ENCODE data around the gene PDCD10.
A peak's percentile ranks its signal among the peaks of the same experiment; 100 is the strongest.

The PDCD10 gene

DNA sequence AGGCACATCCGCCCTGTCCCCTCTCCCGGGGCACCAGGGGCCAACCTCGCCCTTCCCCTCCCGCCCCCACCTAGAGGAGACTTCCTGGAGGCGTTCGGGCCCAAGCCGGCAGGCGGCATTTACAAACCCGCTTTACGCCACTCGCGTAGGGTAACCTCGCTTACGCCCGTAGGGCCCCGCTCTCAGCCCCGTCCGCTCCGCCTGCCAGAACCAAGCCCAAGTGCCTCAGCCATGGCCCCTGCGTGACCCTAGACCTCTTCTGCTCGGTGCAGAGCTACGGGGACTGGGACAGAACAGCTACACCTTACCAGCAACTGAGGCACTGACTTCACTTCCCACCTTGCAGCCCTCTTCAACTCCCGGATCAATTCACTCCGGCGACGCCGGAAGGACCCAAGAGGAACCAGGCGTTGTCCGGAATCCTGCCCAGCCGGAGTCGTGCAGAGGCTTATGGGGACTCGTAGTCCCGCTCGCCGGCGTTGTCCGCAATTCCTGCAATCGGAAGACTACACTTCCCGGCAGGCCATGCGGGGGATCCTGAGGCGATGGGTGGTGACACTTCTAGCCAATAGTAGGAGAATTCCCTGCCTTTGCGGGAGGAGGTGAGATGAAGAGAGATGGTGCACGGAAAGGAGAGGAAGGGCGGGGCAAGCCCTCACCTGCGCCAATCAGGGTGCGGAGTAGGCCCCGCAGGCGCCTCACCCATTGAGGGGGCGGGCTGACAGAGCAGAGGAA, at the start of gene PDCD10:
TSS of gene PDCD10 (minus strand) at position 395 of the 735 bp plus-strand sequence. CDS start 14,735 bp downstream, outside the sequence.
- peak; percentile 98 for DNase-seq

DNA sequence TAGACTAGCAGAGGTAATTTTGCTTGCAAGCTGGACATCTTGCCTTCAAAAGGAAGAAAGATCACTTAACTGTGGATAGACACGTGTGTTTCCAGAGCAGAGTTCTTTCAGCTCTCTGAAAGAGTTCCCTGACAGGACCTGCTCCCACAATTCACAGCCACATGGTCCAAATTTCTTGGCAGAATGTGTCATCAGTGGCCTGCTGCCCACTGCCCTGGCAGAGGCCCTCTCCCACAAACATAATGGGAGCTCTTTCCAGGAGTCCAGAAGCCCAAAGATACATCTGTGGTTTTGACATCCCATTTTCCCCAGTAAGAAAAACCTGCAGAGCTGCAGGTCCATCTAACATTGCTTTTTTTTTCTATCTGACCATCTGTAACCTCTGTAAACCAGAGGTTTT, 49.1 kb upstream of the PDCD10 start:
- DNase-seq = no peak

DNA sequence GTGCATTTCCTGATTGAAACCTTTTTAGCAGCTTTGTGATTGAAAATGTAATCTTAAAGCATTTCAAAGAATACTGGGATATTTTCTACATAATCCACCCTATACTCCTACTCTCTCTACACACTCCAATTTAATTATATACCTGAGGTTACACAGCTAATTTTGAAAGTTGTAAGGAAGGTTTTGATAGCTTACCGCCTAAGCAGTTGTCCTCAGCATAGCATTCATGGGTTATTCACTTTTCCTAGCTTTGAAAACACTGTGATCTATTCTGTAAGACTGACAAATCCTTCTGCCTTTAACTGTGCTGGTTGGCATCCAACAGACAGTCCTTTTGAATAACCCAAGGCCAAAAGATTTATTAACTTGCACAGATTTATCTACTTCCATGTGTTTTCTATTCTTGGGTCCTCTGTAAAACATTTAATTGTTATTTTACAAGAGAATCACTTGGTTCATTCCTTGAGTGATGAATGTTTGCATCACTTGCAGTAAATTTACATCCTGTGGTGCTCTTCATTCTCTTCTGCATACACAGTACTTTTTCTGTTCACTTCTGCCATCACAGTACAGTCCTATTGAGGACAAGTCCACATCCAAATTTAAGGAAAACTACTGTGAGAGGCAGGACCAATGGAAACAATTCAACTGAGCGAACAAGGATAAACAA, 45.7 kb upstream of the PDCD10 start:
- no peak for DNase-seq

DNA sequence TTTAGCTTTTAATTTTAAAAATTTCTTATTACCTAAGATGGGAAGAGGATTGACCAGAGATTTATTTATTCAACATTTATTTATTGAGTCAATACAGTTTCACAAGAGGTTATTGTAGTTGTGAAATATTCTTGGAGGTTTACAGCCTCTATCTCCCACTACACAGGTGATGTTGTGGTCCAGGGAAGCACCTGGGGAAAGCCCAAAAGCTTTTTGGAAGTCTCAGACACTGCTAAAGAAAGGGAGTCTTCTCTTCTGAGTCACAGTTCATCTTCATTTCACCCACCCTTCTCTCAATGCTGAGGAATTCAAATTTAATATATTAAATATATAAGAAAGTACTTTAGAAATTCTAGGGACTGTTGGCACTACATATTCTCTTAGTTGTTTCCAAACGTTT, 42.7 kb upstream of the PDCD10 start:
- DNase-seq = no peak

DNA sequence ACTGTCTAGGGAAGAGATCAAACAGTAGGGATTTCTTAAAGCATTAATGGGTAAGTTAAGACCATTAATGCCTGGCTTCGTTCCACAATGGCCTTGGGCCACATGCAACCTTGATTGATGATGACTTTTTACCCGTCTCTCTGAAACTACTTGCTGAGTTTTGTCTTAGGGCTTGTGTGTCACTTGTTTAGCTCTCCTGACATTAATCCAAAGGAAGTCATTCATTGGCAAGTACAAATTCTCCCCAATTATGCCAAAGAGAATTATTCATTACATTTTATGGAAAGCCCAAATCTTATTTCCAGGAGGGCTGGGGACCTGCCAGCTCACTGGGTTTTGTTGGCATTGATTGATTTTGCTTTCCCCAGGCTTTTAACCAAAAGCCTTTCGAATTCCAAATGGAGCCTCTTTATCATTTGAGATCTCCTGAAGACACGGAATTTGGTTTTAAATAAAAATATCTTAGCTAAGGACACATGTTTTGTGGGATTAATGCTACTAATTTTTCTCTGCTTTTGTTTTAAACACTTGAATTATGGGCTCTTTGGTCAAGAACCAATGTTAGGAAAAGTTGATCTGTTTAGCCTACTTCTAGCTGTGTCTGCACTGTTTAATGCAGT, 41.5 kb upstream of the PDCD10 start:
- DNase-seq = no peak

DNA sequence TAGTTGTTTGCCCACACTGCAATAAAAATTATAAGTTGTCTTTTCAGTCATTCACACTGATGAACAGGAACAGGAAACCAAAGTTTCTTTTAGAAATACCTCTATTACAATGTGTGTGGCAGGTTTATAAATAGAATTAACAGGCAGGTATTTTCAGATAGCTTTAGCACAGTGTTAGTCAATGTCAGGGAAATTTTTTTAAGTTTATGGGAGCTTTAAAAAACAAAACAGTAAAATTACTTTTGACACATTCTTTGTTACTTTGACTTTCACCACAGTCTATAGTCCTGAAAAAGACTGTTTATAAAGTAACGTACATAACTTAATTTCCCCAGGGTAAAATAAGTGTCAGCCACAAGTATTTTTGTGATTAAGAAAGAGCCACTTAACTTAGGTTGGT, 38.9 kb upstream of the PDCD10 start:
- no peak for DNase-seq

DNA sequence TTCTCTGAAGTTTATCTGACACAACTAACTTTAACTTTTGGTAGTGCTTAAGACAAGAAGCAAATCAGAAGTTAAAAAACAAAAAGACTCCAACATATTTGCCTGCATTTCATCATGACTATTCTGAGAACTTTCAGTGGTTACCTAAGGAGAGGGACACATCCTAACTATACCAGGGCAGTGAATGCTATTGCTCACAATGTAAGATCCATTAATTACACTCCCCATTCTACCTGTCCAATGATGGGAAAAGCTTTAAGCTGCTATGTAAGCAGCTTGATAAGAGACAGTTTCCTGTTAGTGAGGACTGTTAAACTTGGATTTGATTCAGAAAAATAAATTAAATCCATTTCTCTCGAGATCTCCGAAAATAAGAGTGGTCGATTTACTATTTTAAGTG, 38.3 kb upstream of the PDCD10 start:
- DNase-seq = no peak

DNA sequence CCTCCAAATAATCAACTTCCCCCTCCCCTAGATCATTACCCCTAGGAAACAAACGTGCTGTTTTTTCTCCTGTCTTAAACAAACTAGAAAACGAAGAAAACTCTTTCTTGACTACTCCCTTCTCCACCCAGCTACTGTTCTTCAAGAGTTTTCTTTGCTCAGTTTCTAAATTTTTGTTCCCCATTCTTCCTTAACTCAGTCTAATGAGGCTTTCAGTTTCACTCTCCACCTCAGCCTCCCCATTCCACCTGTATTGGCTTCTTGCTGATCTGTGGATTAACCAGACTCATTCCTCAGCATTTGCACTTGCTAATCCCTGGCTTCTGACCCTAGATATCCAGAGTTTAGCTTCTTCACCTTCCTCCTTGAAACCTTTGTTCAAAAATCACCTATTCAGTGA, 27.6 kb upstream of the PDCD10 start:
- no peak for DNase-seq

DNA sequence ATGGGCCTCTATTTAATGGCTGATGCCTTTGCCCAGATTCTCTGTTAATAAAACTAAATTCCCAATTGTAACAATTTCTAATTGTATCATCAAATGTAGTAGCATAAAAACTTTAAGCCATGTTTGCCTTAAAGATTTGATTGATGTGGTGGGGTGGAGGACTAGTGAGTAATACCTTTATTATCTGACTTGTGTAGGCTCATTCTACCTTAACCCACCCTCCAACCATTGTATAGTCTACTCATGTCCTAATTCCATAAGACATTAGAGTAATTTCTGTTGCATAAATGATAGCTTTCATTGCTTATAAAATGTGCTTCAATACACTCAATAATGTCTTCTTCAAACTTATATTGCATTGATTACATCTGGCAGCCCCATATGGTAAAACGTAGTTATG, 26.6 kb upstream of the PDCD10 start:
- no peak for DNase-seq

DNA sequence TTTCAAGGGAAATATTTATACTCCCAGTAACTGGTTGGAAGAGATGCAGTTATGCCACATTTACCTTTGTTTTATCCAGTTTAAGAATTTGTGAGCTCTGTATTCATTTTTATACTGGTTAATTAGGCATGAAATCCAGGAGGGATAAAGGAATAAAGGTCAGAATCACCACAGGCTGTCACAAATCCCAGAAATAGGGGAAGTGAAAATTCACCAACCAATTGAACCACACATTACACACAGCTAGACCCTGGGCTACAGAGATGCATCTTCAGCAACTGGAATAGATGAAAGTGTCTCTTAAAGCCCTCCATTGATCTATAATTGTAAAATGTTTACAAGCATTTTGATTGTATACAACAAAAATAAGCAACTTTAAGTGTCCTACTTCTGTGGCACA, 19.4 kb upstream of the PDCD10 start:
- no peak for DNase-seq

DNA sequence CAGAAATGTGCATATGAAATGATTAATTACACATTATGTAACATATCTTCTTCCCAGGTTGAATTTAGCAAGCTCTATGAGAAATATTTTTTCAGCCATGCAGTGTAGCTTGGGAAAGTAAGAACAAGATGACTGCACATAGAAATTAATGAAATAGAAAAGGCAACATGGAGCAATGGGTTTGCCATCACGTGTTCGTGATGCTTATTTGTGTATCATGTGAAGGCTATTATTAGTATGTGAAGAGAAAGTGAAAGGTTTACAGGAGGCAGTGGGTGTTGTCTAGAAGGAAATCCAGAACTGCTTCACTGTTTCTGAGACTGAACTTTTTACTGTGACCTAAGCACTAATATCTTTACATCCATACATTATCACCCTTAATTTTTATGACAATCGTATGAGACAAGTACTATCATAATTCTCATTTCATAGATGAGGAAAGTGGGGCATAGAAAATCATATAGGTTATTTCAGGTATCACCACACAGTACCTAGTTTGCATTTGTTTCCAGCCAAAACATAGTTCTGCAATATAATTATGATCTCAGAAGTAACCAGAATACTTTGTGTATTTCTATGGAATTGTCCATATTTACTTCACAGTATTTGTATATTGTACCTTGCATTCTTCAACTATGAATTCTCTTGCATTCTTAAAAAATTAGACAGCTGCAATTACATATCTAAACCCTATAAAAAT, 15.7 kb upstream of the PDCD10 start:
- peak; percentile 40 for DNase-seq

DNA sequence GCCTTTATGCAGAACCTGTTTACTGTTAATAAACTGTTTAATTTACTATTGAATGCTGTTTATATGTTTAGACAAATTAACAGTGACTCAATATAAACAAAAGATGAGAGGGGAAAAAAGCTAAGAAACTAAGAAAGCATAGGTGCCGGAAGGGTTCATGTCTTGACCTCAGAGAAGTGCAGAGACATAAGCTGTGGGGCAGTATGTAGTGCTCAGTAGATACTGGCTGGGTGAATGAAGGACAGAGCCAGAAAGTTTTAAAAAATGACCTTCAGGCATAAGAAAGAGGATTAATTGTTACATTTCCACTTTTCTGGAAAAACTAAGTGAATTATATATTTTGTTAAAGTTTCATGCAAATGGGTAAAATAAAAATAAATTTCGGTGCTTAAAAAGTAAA, 15.0 kb upstream of the PDCD10 start:
- no peak for DNase-seq

DNA sequence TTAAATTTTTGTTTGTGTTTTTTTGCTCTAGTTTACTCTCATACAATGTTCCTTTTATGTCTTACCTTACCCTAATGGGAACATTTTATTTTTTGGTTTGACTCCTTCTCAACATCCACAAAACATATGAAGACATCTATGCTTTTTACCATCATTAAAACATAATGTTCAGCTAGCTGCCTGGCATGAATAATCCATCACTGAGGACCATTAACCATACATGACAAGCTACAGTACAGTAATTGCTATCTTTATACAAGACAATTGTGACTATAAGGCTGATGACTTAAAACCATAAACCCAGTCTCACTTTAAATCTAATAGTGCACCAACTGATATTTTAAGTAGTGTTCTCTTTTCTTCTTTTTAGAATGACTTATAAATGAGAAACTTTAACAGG, 14.5 kb upstream of the PDCD10 start:
- DNase-seq = no peak

DNA sequence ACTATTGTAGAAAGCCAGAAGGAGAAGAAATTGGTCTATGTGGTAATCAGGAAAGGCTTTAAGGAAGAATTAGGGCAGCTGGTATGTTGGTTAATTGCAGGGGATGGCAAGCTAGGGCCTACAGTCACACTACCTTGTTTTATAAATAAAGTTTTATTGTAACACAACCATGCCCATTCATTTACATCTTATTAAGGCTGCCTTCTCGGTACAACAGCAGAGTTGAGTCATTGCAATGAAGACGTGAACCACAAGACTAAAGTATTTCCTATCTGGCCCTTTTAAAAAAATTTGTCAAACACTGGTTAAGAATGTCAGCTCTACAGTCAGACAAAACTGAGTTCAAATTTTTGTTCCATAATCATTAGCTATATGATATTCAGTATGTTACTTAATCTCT, 9.1 kb upstream of the PDCD10 start:
- no peak for DNase-seq

DNA sequence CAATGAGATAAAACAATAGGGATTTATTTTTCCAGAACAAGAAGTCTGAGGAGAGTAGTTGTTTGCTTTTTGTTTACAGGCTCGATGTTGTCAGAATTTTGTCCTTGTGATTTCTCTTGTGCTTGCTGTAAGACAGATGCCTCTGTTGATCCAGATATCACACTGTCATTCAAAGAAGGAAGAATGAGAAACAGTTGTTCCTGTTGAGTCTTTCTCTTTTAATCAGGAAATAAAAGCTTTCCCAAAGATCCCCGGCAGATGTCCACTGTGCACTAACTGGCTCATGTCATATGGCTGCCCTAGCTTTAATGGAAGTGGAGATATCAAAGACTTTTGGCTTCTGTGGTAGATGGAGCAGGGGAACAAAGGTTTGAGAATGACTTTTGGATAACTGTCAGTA, 7.6 kb upstream of the PDCD10 start:
- no peak for DNase-seq

DNA sequence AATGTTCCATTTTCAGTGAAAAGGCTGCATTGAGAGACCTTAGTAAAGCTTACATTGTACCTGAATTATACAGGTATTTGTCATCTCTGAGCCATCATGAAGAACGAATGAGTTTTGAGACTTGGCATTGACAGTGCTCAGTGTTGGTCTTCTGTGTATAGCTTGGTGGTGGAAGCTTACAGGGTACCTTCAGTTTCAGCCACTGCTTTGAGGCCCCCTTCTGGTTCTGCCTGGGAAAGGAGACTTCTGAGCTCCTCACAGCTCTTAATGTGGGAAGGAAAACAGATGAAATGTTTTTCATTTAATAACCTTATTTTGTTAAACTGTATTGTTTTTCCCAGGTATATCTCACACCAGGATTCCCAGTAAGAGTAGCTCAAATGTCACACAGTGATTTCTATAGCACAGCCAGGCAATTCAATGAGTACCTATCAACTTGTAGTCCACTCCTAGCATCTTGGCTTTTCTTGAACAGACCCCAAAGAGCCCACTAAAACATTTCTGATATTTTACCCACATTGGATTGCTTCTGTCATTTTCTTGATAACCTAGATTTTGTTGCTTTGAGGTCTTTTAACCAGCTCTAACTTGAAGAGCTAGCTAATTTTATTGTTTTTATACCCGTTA, 6.4 kb upstream of the PDCD10 start:
- DNase-seq = peak; percentile 37

DNA sequence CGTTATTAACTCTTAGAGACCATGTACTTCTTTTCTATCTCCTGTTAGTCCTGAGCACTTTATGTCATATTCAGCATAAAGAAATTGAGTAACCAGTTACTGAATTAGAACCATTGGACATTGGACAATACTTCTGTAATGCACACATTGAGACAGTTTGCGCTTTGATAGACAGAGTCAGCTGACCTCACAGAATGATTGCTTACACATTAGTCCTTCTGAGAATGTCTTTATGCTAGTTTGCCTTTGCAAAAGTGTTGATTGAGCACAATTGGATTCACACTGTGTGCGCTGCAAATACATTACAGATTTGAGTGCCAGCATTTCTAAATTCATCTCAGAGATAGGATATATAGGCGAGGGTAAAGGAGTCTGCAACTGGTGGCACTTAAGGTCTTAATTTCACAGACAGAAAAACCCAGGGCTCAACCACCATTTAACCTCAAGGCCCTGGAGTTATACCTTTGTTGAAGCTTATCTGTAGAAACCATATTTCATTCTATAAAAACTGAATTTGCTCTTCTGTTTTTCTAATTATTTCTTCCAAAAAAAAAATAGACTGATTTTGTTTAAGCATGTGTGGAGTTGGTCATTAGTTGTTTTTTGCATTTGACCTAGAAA, 4.6 kb upstream of the PDCD10 start:
- DNase-seq = no peak

DNA sequence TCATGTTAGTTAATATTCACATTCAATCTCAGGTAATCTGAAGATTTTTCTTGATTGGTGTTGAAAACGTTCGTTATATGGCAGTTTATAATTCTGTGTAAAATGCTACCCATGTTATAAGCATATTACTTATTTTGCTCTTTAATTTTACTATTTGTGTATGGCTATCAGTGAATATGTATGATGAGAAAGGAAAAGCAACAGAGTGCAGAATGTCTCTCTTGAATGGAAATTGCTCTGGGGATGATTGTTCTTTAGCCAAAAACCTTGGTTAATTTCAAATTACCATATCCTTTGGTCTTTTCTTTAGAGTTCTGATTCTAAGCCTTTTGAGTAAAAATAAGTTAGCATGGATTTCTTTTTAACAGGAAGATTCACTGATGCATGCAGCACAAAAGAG, 3.3 kb upstream of the PDCD10 start:
- DNase-seq = no peak

DNA sequence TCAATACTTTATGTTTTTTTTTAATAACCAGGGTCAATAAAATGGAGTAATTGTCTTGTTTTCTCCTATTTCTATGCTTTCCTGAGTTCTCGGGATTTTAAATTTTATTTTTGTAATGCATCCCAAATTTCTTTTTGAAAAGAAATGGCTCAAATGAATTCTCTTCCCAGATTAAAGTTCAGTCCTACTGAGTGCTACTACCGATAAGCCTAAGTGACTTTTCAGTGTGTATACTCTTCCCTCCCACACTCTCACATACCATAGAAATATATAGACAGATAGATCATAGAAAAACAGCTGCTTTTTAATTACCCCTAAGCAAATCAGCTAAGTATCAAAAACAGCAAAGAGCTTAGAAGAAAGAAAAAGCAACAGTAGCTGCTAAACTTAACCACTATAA, 2.3 kb upstream of the PDCD10 start:
- no peak for DNase-seq

DNA sequence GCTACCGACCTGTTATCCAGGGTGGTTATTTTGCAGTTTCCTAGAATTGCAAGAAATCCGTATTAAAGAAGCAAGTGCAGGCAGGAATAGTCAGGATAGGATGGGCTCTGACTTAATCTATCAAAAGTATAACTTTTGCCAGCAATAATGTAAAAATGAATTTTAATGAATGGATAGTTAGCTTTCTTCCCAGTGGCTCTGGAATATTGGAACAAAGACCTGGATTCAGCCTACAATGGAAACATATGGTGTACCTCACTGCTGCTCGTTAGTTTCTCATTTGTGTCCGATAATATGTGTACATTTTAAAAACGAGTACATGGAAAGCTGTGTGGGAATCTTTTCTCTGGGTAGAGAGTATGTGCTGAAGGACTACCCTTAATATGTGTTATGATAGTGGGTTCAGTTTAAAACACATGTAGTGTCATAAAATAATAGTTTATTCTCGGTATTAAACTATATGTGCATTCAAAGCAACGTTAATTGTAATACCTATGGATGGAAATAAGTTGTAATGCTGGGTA, 1.6 kb upstream of the PDCD10 start:
- DNase-seq = no peak

DNA sequence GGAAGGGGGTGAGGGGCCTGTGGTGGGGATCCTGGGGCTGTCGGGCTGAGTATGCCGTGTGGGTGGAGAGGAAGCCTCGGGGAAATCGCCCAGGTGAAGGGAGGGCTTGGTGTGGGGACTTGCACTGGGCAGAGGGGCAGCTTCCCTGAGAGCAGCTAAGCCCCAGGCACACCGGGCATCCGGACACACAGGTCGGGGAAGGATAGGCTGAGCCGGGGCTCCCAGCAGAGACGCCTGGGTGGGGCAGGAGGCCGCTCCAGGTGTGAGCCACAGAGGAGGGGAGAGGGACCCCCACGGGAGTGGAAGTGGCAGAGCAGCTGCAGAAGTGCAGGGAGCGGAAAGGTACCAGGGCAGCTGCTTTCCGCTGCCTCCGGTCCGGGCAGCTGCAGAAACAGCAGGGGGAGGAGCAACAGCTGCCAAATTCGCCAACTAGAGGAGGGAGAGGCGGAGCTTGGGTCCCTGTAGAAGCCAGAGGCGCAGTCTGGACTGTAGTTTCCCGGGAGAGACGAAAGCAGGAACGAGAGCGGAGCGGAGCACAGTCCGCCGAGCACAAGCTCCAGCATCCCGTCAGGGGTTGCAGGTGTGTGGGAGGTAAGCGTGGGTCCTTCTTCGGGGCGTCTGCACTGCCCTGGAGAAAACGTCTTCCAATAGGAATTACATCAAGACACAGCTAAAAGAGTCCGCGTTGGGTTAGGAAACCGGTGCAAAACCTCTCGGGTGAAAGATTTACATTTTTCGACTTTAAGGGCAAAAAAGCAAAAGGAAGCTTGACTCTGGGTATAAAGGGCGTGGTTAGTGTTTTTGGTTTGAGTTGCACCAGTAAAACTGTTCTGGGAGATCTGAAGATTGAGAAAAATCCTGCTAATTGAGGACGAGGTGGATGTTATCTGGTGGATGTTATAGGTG, 794 bp upstream of the PDCD10 start, which contains the start of gene SERPINI1:
TSS of gene SERPINI1 (plus strand) at position 489 of the 906 bp plus-strand sequence. CDS start 53,408 bp downstream, outside the sequence.
- DNase-seq = peak; percentile 78

All from CD4-positive, alpha-beta T cell treated with Interleukin-12 subunit alpha and Interleukin-12 subunit beta, for 1 hour (primary cell).